ENCODE results near the gene PCP4. TPM values are rescaled to one million over a fixed set of nuclear protein-coding genes. Genes with fewer than 3 reads are reported as not detected.

Gene PCP4
- total and polyA plus RNA-seq, 9 of the 15 experiments (the other 6 are each of a cell fraction or from before 2014, with no cell fraction given), result not detected

- H3K27ac ChIP-seq (ENCODE audit: extremely low read depth, low read depth, low read length), result no peak overlapping the region
- DNase-seq (ENCODE audit: extremely low read depth in 1 of 4, low spot score in 3 of 4), result no peak
- H3K4me2 ChIP-seq (ENCODE audit: insufficient read depth, low read length), result no peak overlapping the region
- in situ Hi-C loops (cut with MboI), result no loop called here
- no TSS peak for BruUV-seq (replicated peaks)
- no peaks in the 10 kb centered on the region for H3K79me2 ChIP-seq (ENCODE audit: control insufficient read depth, insufficient read depth, low read length)
- no peak overlapping the region for H2AFZ ChIP-seq (ENCODE audit: low read depth, low read length)
- no peaks in the 10 kb centered on the region for H3K36me3 ChIP-seq (ENCODE audit: control insufficient read depth, insufficient read depth, low read length)
- H3K4me3 ChIP-seq, result no peak overlapping the region
- WGBS (ENCODE audit: insufficient coverage, low coverage, missing lambda C conversion rate), result 0% methylated on average over 4 of the region's 4 CpGs
- ChIA-PET POLR2A (interaction anchor here (1.2 kb wide), 1 partner anchor 18 kb away, joined by 4 read pairs; no protein-coding TSS in a partner anchor), CTCF (ENCODE audit: low intra/inter-chr PET ratio) (no interaction called here)
- H3K9me1 ChIP-seq (ENCODE audit: control insufficient read depth, insufficient read depth, low read length), result no peaks in the 10 kb centered on the region
- no peak for ATAC-seq
- H3K27me3 ChIP-seq (ENCODE audit: control insufficient read depth in 2 of 2, insufficient read depth in 2 of 2, low read length in 2 of 2), result no peaks in the 10 kb centered on the region
- TF ChIP-seq EZH2 (IDR thresholded peaks at IDR 0.05; ENCODE audit: borderline replicate concordance, low read depth, low read length) (no peak), GATAD2B (IDR thresholded peaks at IDR 0.05; ENCODE audit: borderline replicate concordance) (no peak), ATF3 (IDR thresholded peaks at IDR 0.05) (no peak), ATF3 (CRISPR knock-in tag; conservative IDR thresholded peaks at IDR 0.05) (no peak), TRIM25 (IDR thresholded peaks at IDR 0.05; ENCODE audit: borderline replicate concordance) (no peak), HMG20A (CRISPR knock-in tag; conservative IDR thresholded peaks at IDR 0.05) (no peak), CBFA2T3 (IDR thresholded peaks at IDR 0.05) (no peak), DNMT1 (IDR thresholded peaks at IDR 0.05) (no peak), SUPT5H (IDR thresholded peaks at IDR 0.05) (no peak), THRAP3 (IDR thresholded peaks at IDR 0.05; ENCODE audit: borderline replicate concordance) (no peak), SMARCB1 (IDR thresholded peaks at IDR 0.05; ENCODE audit: insufficient read length, low read depth) (no peak)
- TF ChIP-seq, protein P1, sequence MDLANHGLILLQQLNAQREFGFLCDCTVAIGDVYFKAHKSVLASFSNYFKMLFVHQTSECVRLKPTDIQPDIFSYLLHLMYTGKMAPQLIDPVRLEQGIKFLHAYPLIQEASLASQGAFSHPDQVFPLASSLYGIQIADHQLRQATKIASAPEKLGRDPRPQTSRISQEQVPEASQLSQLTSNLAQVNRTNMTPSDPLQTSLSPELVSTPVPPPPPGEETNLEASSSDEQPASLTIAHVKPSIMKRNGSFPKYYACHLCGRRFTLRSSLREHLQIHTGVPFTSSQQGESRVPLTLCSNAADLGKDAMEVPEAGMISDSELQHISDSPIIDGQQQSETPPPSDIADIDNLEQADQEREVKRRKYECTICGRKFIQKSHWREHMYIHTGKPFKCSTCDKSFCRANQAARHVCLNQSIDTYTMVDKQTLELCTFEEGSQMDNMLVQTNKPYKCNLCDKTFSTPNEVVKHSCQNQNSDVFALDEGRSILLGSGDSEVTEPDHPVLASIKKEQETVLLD (IDR thresholded peaks at IDR 0.05), result no peak
- no peaks in the 10 kb centered on the region for H4K20me1 ChIP-seq (replicated peaks; ENCODE audit: control insufficient read depth, insufficient read depth, low read length)
- intact Hi-C loops (cut with micrococcal nuclease), result no loop called here
- no peak for FAIRE-seq
- no peaks in the 10 kb centered on the region for H3K9me3 ChIP-seq (replicated peaks; ENCODE audit: control insufficient read depth, insufficient read depth, low read depth, low read length)
- no peak overlapping the region for H3K9ac ChIP-seq (ENCODE audit: insufficient read depth in 1 of 2, low read depth in 2 of 2, low read length in 2 of 2)
- no peaks in the 10 kb centered on the region for H3K4me1 ChIP-seq (replicated peaks in 1 of 2; ENCODE audit: control insufficient read depth in 2 of 2, insufficient read depth in 2 of 2, low read length in 2 of 2)
Observed at GRCh38 chr21:39955326-39955725, 88.1 kb downstream of the PCP4 start.

All from K562 (cell line).